HEK293 (cell line): ENCODE data around the gene FIGN.

Experiments used
- CTCF ChIA-PET: fragments of 350-600 bp; formaldehyde crosslinking; extraction: SDS; loops from one replicate; lab custom pipeline; 2021; ENCODE audit warnings: antibody characterized with exemption; lab: Yijun Ruan, JAX
- POLR2A ChIA-PET: fragments of 300-600 bp; formaldehyde crosslinking; extraction: SDS; loops from one replicate; lab custom pipeline; 2020; ENCODE audit warnings: antibody characterized with exemption, inconsistent platforms; lab: Yijun Ruan, JAX
- H3K27ac ChIP-seq: fragments of 200-500 bp; sonication (Bioruptor generic); 2 replicates; pipeline ENCODE4 v1.5.1; 2014; ENCODE audit warnings: low read depth, low read length, control low read depth, inconsistent platforms; ENCODE audit errors: extremely low read depth
- H3K36me3 ChIP-seq, 2 experiments: fragments of 200-500 bp in 1 of 2; sonication (Bioruptor generic) in 1 of 2; 1 replicate in 1 of 2; 2 replicates in 1 of 2; pipeline ENCODE4 v1.5.1; 2014 to 2017; ENCODE audit warnings: inconsistent platforms in 2 of 2, low read length in 2 of 2; ENCODE audit not compliant: control insufficient read depth in 2 of 2, insufficient read depth in 1 of 2
- H3K4me1 ChIP-seq: fragments of 200-500 bp; sonication (Bioruptor generic); 2 replicates; pipeline ENCODE4 v1.5.1; 2014; ENCODE audit warnings: mild to moderate bottlenecking, low read length, inconsistent platforms; ENCODE audit not compliant: control insufficient read depth, insufficient read depth
- H3K4me3 ChIP-seq: 2 replicates; pipeline ENCODE4 v1.5.1; 2011; ENCODE audit warnings: low read depth, mild to moderate bottlenecking, control low read depth, low read length, moderate library complexity
- H3K9me3 ChIP-seq: fragments of 200-500 bp; sonication (Bioruptor generic); 2 replicates; pipeline ENCODE4 v1.5.1; 2014; ENCODE audit warnings: low read depth, low read length, inconsistent platforms; ENCODE audit not compliant: control insufficient read depth, insufficient read depth
- BCL11B ChIP-seq: fragments of 450-650 bp; formaldehyde crosslinking; IDR thresholded peaks from 2 replicates; pipeline ENCODE4 v1.5.1; 2016; ENCODE audit warnings: low read depth, missing biosample characterization, missing genetic modification characterization
- GLIS1 ChIP-seq: fragments of 450-650 bp; formaldehyde crosslinking; IDR thresholded peaks from 2 replicates; pipeline ENCODE4 v1.5.1; 2016; ENCODE audit warnings: missing biosample characterization, missing genetic modification characterization
- INSM2 ChIP-seq: fragments of 450-650 bp; formaldehyde crosslinking; IDR thresholded peaks from 2 replicates; pipeline ENCODE4 v1.5.1; 2016; ENCODE audit warnings: missing biosample characterization, missing genetic modification characterization
- SETDB1 ChIP-seq: IDR thresholded peaks from one replicate; pipeline ENCODE4 v1.6.1; 2017; ENCODE audit warnings: mild to moderate bottlenecking, low read length, moderate library complexity, mixed read lengths; ENCODE audit not compliant: insufficient read length
- SP2 ChIP-seq: fragments of 450-650 bp; formaldehyde crosslinking; IDR thresholded peaks from 2 replicates; pipeline ENCODE4 v1.5.1; 2016; ENCODE audit warnings: missing biosample characterization, missing genetic modification characterization
- TRIM28 ChIP-seq: IDR thresholded peaks from 2 replicates; pipeline ENCODE4 v1.6.1; 2011; ENCODE audit warnings: low read length, control low read depth, borderline replicate concordance
- TSHZ1 ChIP-seq: fragments of 450-650 bp; formaldehyde crosslinking; IDR thresholded peaks from 2 replicates; pipeline ENCODE4 v1.5.1; 2016; ENCODE audit warnings: missing biosample characterization, missing genetic modification characterization, borderline replicate concordance
- YY1 ChIP-seq: fragments of 450-650 bp; formaldehyde crosslinking; IDR thresholded peaks from 2 replicates; pipeline ENCODE4 v1.5.1; 2018; ENCODE audit warnings: missing biosample characterization, missing genetic modification characterization
- ZBTB8A ChIP-seq: fragments of 450-650 bp; formaldehyde crosslinking; IDR thresholded peaks from 2 replicates; pipeline ENCODE4 v1.5.1; 2016; ENCODE audit warnings: missing biosample characterization, missing genetic modification characterization
- ZFP41 ChIP-seq: fragments of 450-650 bp; formaldehyde crosslinking; IDR thresholded peaks from 2 replicates; pipeline ENCODE4 v1.5.1; 2016; ENCODE audit warnings: missing biosample characterization, missing genetic modification characterization, borderline replicate concordance
- ZNF10 ChIP-seq: fragments of 450-650 bp; formaldehyde crosslinking; IDR thresholded peaks from 2 replicates; pipeline ENCODE4 v1.5.1; 2017; ENCODE audit warnings: missing biosample characterization, missing genetic modification characterization
- ZNF132 ChIP-seq: fragments of 450-650 bp; formaldehyde crosslinking; IDR thresholded peaks from 2 replicates; pipeline ENCODE4 v1.5.1; 2017; ENCODE audit warnings: missing biosample characterization, missing genetic modification characterization, borderline replicate concordance
- ZNF239 ChIP-seq: fragments of 450-650 bp; formaldehyde crosslinking; IDR thresholded peaks from 2 replicates; pipeline ENCODE4 v1.5.1; 2016; ENCODE audit warnings: missing biosample characterization, missing genetic modification characterization
- ZNF266 ChIP-seq: fragments of 450-650 bp; formaldehyde crosslinking; IDR thresholded peaks from 2 replicates; pipeline ENCODE4 v1.5.1; 2016; ENCODE audit warnings: missing biosample characterization, missing genetic modification characterization, low read depth
- ZNF280C ChIP-seq: fragments of 450-650 bp; formaldehyde crosslinking; IDR thresholded peaks from 2 replicates; pipeline ENCODE4 v1.5.1; 2016; ENCODE audit warnings: missing biosample characterization, missing genetic modification characterization
- ZNF324 ChIP-seq: fragments of 450-650 bp; formaldehyde crosslinking; IDR thresholded peaks from 2 replicates; pipeline ENCODE4 v1.5.1; 2016; ENCODE audit warnings: missing biosample characterization, missing genetic modification characterization
- ZNF423 ChIP-seq: fragments of 450-650 bp; formaldehyde crosslinking; IDR thresholded peaks from 2 replicates; pipeline ENCODE4 v1.5.1; 2016; ENCODE audit warnings: missing biosample characterization, missing genetic modification characterization
- ZNF473 ChIP-seq: fragments of 450-650 bp; formaldehyde crosslinking; IDR thresholded peaks from 2 replicates; pipeline ENCODE4 v1.5.1; 2017; ENCODE audit warnings: missing biosample characterization, missing genetic modification characterization
- ZNF521 ChIP-seq: fragments of 450-650 bp; formaldehyde crosslinking; IDR thresholded peaks from 2 replicates; pipeline ENCODE4 v1.5.1; 2017; ENCODE audit warnings: missing biosample characterization, mild to moderate bottlenecking, missing genetic modification characterization
- ZNF555 ChIP-seq: fragments of 450-650 bp; formaldehyde crosslinking; conservative IDR thresholded peaks from 2 replicates; pipeline ENCODE4 v1.5.1; 2017; ENCODE audit warnings: missing biosample characterization, mild to moderate bottlenecking, missing genetic modification characterization, inconsistent platforms
- ZNF585B ChIP-seq: fragments of 450-650 bp; formaldehyde crosslinking; IDR thresholded peaks from 2 replicates; pipeline ENCODE4 v1.5.1; 2016; ENCODE audit warnings: missing biosample characterization, missing genetic modification characterization
- ZNF624 ChIP-seq: fragments of 450-650 bp; formaldehyde crosslinking; IDR thresholded peaks from 2 replicates; pipeline ENCODE4 v1.5.1; 2017; ENCODE audit warnings: missing biosample characterization, missing genetic modification characterization
- ZNF639 ChIP-seq: fragments of 450-650 bp; formaldehyde crosslinking; IDR thresholded peaks from 2 replicates; pipeline ENCODE4 v1.5.1; 2016; ENCODE audit warnings: missing biosample characterization, missing genetic modification characterization
- ZSCAN18 ChIP-seq: fragments of 450-650 bp; formaldehyde crosslinking; IDR thresholded peaks from 2 replicates; pipeline ENCODE4 v1.5.1; 2016; ENCODE audit warnings: missing biosample characterization, missing genetic modification characterization
- TF ChIP-seq, protein P1 (sequence below): fragments of 450-650 bp; formaldehyde crosslinking; IDR thresholded peaks from 2 replicates; pipeline ENCODE4 v1.5.1; 2017; ENCODE audit warnings: missing biosample characterization, missing genetic modification characterization
- TF ChIP-seq, protein P2 (sequence below): fragments of 450-650 bp; formaldehyde crosslinking; IDR thresholded peaks from 2 replicates; pipeline ENCODE4 v1.5.1; 2016; ENCODE audit warnings: missing biosample characterization, missing genetic modification characterization

The FIGN gene

DNA sequence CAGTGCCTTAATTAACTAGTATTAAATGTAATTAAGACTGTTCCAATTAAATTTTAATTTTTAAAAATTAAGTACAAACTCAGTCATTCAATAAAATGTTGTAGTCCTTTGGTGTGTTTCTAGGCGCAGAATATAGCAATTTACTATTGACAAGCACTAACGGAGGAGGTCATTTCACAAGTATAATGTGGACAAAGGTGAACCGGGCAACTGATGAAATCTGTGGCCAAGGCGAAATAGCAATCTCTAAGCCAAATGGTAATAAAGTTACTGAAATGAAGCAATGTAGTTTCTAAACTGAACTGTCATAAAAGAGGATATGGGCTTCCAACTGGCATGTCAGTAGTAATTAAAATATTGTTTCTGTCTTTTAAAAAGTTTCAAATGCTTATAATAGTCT, 27.5 kb downstream of the FIGN start (continued):
- TF ChIP-seq TSHZ1 (tag by site-specific recombination) (no peak), ZNF555 (tag by site-specific recombination) (no peak), BCL11B (no peak), ZNF473 (tag by site-specific recombination) (no peak), YY1 (no peak), SETDB1 (no peak)
- TF ChIP-seq, protein P1, sequence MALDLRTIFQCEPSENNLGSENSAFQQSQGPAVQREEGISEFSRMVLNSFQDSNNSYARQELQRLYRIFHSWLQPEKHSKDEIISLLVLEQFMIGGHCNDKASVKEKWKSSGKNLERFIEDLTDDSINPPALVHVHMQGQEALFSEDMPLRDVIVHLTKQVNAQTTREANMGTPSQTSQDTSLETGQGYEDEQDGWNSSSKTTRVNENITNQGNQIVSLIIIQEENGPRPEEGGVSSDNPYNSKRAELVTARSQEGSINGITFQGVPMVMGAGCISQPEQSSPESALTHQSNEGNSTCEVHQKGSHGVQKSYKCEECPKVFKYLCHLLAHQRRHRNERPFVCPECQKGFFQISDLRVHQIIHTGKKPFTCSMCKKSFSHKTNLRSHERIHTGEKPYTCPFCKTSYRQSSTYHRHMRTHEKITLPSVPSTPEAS (tag by site-specific recombination), result no peak

- CTCF ChIA-PET, result no interaction called here
- TF ChIP-seq SP2 (tag by site-specific recombination) (no peak), ZFP41 (tag by site-specific recombination) (no peak), ZNF10 (tag by site-specific recombination) (no peak), ZNF324 (tag by site-specific recombination) (no peak), ZNF132 (tag by site-specific recombination) (no peak), ZBTB8A (no peak), ZNF239 (no peak), ZNF639 (no peak), ZNF585B (tag by site-specific recombination) (no peak), ZNF521 (tag by site-specific recombination) (no peak), ZSCAN18 (tag by site-specific recombination) (no peak), ZNF624 (tag by site-specific recombination) (no peak), INSM2 (tag by site-specific recombination) (no peak), ZNF266 (tag by site-specific recombination) (no peak), ZNF423 (tag by site-specific recombination) (no peak), TRIM28 (no peak), ZNF280C (tag by site-specific recombination) (no peak), GLIS1 (no peak)
- TF ChIP-seq, protein P2, sequence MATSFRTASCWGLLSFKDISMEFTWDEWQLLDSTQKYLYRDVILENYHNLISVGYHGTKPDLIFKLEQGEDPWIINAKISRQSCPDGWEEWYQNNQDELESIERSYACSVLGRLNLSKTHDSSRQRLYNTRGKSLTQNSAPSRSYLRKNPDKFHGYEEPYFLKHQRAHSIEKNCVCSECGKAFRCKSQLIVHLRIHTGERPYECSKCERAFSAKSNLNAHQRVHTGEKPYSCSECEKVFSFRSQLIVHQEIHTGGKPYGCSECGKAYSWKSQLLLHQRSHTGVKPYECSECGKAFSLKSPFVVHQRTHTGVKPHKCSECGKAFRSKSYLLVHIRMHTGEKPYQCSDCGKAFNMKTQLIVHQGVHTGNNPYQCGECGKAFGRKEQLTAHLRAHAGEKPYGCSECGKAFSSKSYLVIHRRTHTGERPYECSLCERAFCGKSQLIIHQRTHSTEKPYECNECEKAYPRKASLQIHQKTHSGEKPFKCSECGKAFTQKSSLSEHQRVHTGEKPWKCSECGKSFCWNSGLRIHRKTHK, result no peak
Observed at GRCh38 chr2:163703386-163703785, 32.4 kb downstream of the FIGN start.

More at GRCh38 chr2:163703386-163703785, 32.4 kb downstream of the FIGN start:
- Histone ChIP-seq H3K9me3 (no peaks in the 10 kb centered on the region), H3K36me3 (no peaks in the 10 kb centered on the region), H3K27ac (no peak overlapping the region), H3K4me3 (no peak overlapping the region), H3K4me1 (peaks cover 8% of the 10 kb centered on the region; the same call in 1 of the 2 replicates)
- POLR2A ChIA-PET, result interaction anchor here (0.8 kb wide), 1 partner anchor 104 kb away, joined by 3 read pairs; no protein-coding TSS in a partner anchor
